ENCODE data around the gene GDF9.

Gene GDF9

GRCh38 chr5:132816554-132816953, 49.7 kb downstream of the GDF9 start:
- no peak overlapping the region for H3K4me3 ChIP-seq (replicated peaks; ENCODE audit: insufficient read depth, low read length)
- peaks cover 2% of the 10 kb centered on the region for H3K27me3 ChIP-seq (ENCODE audit: insufficient read depth, poor library complexity, severe bottlenecking)
- TF ChIP-seq POLR2AphosphoS5 (IDR thresholded peaks at IDR 0.05; ENCODE audit: low read depth) (no peak), GABPA (IDR thresholded peaks at IDR 0.05; ENCODE audit: low read depth) (no peak), SPI1 (IDR thresholded peaks at IDR 0.05; ENCODE audit: borderline replicate concordance, low read depth) (no peak)
- TF ChIP-seq, protein P1, sequence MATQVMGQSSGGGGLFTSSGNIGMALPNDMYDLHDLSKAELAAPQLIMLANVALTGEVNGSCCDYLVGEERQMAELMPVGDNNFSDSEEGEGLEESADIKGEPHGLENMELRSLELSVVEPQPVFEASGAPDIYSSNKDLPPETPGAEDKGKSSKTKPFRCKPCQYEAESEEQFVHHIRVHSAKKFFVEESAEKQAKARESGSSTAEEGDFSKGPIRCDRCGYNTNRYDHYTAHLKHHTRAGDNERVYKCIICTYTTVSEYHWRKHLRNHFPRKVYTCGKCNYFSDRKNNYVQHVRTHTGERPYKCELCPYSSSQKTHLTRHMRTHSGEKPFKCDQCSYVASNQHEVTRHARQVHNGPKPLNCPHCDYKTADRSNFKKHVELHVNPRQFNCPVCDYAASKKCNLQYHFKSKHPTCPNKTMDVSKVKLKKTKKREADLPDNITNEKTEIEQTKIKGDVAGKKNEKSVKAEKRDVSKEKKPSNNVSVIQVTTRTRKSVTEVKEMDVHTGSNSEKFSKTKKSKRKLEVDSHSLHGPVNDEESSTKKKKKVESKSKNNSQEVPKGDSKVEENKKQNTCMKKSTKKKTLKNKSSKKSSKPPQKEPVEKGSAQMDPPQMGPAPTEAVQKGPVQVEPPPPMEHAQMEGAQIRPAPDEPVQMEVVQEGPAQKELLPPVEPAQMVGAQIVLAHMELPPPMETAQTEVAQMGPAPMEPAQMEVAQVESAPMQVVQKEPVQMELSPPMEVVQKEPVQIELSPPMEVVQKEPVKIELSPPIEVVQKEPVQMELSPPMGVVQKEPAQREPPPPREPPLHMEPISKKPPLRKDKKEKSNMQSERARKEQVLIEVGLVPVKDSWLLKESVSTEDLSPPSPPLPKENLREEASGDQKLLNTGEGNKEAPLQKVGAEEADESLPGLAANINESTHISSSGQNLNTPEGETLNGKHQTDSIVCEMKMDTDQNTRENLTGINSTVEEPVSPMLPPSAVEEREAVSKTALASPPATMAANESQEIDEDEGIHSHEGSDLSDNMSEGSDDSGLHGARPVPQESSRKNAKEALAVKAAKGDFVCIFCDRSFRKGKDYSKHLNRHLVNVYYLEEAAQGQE (IDR thresholded peaks at IDR 0.05; ENCODE audit: insufficient replicate concordance, low read depth), result no peak
- TF ChIP-seq, protein P2, sequence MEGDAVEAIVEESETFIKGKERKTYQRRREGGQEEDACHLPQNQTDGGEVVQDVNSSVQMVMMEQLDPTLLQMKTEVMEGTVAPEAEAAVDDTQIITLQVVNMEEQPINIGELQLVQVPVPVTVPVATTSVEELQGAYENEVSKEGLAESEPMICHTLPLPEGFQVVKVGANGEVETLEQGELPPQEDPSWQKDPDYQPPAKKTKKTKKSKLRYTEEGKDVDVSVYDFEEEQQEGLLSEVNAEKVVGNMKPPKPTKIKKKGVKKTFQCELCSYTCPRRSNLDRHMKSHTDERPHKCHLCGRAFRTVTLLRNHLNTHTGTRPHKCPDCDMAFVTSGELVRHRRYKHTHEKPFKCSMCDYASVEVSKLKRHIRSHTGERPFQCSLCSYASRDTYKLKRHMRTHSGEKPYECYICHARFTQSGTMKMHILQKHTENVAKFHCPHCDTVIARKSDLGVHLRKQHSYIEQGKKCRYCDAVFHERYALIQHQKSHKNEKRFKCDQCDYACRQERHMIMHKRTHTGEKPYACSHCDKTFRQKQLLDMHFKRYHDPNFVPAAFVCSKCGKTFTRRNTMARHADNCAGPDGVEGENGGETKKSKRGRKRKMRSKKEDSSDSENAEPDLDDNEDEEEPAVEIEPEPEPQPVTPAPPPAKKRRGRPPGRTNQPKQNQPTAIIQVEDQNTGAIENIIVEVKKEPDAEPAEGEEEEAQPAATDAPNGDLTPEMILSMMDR (IDR thresholded peaks at IDR 0.05; ENCODE audit: insufficient read depth, low read length), result no peak
- H3K27ac ChIP-seq (replicated peaks), result no peak overlapping the region
- DNase-seq (ENCODE audit: low read depth in 1 of 2, low spot score in 1 of 2), result no peak

GRCh38 chr5:132816083-132816482, 50.2 kb downstream of the GDF9 start:
- Histone ChIP-seq H3K27ac (replicated peaks) (no peak overlapping the region), H3K27me3 (ENCODE audit: insufficient read depth, poor library complexity, severe bottlenecking) (peaks cover 2% of the 10 kb centered on the region), H3K4me3 (replicated peaks; ENCODE audit: insufficient read depth, low read length) (no peak overlapping the region)
- DNase-seq (ENCODE audit: low read depth in 1 of 2, low spot score in 1 of 2), result no peak
- no peak for TF ChIP-seq SPI1 (IDR thresholded peaks at IDR 0.05; ENCODE audit: borderline replicate concordance, low read depth)
- no peak for TF ChIP-seq GABPA (IDR thresholded peaks at IDR 0.05; ENCODE audit: low read depth)

- Histone ChIP-seq H3K27me3 (ENCODE audit: insufficient read depth, poor library complexity, severe bottlenecking) (peaks cover 2% of the 10 kb centered on the region), H3K4me3 (replicated peaks; ENCODE audit: insufficient read depth, low read length) (no peak overlapping the region)
Observed at GRCh38 chr5:132815454-132815853, 50.8 kb downstream of the GDF9 start.

More at GRCh38 chr5:132815454-132815853, 50.8 kb downstream of the GDF9 start:
- no peak for DNase-seq (ENCODE audit: low read depth in 1 of 2, low spot score in 1 of 2)
- no peak overlapping the region for H3K27ac ChIP-seq (replicated peaks)
- TF ChIP-seq, protein P1 (IDR thresholded peaks at IDR 0.05; ENCODE audit: insufficient replicate concordance, low read depth), result no peak
- no peak for TF ChIP-seq SPI1 (IDR thresholded peaks at IDR 0.05; ENCODE audit: borderline replicate concordance, low read depth)
- TF ChIP-seq POLR2AphosphoS5 (IDR thresholded peaks at IDR 0.05; ENCODE audit: low read depth), result no peak
- TF ChIP-seq, protein P2 (IDR thresholded peaks at IDR 0.05; ENCODE audit: insufficient read depth, low read length), result no peak
- TF ChIP-seq GABPA (IDR thresholded peaks at IDR 0.05; ENCODE audit: low read depth), result no peak
